GM15510 (cell line): ENCODE data around the gene RDH5.

Experiments
- POLR2A ChIP-seq: IDR thresholded peaks from 3 replicates; pipeline ENCODE4 v1.6.1; 2011; ENCODE audit warnings: borderline replicate concordance; ENCODE audit not compliant: insufficient read length; ENCODE audit errors: extremely low read depth

The RDH5 gene

GRCh38 chr12:55741931-55742680 is 21.9 kb downstream of the RDH5 start:
- no peak for TF ChIP-seq POLR2A

GRCh38 chr12:55742719-55743405 is 22.7 kb downstream of the RDH5 start, which contains the start of gene GDF11:
GDF11 (plus strand) TSS chr12:55743122; CDS start chr12:55743317, 195 bp downstream.
- no peak for TF ChIP-seq POLR2A

- TF ChIP-seq POLR2A, result no peak
These were observed 23.5 kb downstream of the RDH5 start for GRCh38 chr12:55743406-55744339.

- no peak for TF ChIP-seq POLR2A
These were observed 24.3 kb downstream of the RDH5 start for GRCh38 chr12:55744340-55745030.

- TF ChIP-seq POLR2A, result no peak
These were observed 25.4 kb downstream of the RDH5 start for GRCh38 chr12:55745361-55746173.

- no peak for TF ChIP-seq POLR2A
These were observed 26.1 kb downstream of the RDH5 start for GRCh38 chr12:55746174-55746912.

GRCh38 chr12:55746913-55747231 is 26.7 kb downstream of the RDH5 start:
- no peak for TF ChIP-seq POLR2A

- no peak for TF ChIP-seq POLR2A
These were observed 28.2 kb downstream of the RDH5 start for GRCh38 chr12:55748230-55748993.

- no peak for TF ChIP-seq POLR2A
These were observed 35.1 kb downstream of the RDH5 start for GRCh38 chr12:55755246-55755645.

GRCh38 chr12:55757701-55758100 is 37.5 kb downstream of the RDH5 start:
- no peak for TF ChIP-seq POLR2A

- TF ChIP-seq POLR2A, result no peak
These were observed 40.5 kb downstream of the RDH5 start for GRCh38 chr12:55760663-55761062.

- no peak for TF ChIP-seq POLR2A
These were observed 42.5 kb downstream of the RDH5 start for GRCh38 chr12:55762646-55763045.
